Astrocyte (in vitro differentiated cells and primary cell): ENCODE data around the gene LIPG. TPM values are rescaled to one million over a fixed set of nuclear protein-coding genes. Genes with fewer than 3 reads are reported as not detected.

Experiments
- DNase-seq: peaks from one replicate; pipeline ENCODE4 v3.0.0-alpha.2; 2010; ENCODE audit warnings: low read depth
- FAIRE-seq: peaks from 2 replicates; lab custom pipeline; 2011; peaks lifted over from hg19 to GRCh38; lab: Jason Lieb, UNC
- H2AFZ ChIP-seq: 2 replicates; pipeline ENCODE4 v1.6.0; 2012; ENCODE audit warnings: low read depth, low read length, inconsistent platforms
- H3K27ac ChIP-seq: 2 replicates; pipeline ENCODE4 v1.5.1; 2011; ENCODE audit warnings: low read depth, low read length, inconsistent platforms
- H3K27me3 ChIP-seq: 2 replicates; pipeline ENCODE4 v1.6.0; 2011; ENCODE audit warnings: low read length, inconsistent platforms; ENCODE audit not compliant: insufficient read depth
- H3K36me3 ChIP-seq: 2 replicates; pipeline ENCODE4 v1.5.1; 2011; ENCODE audit warnings: low read length, inconsistent platforms; ENCODE audit not compliant: insufficient read depth
- H3K4me1 ChIP-seq: 2 replicates; pipeline ENCODE4 v1.5.1; 2011; ENCODE audit warnings: low read length, inconsistent platforms; ENCODE audit not compliant: insufficient read depth
- H3K4me2 ChIP-seq: 2 replicates; pipeline ENCODE4 v1.6.0; 2012; ENCODE audit warnings: low read length, inconsistent platforms
- H3K4me3 ChIP-seq: 2 replicates; pipeline ENCODE4 v1.5.1; 2011; ENCODE audit warnings: low read depth, mild to moderate bottlenecking, low read length, inconsistent platforms; ENCODE audit not compliant: insufficient read depth
- H3K79me2 ChIP-seq: 2 replicates; pipeline ENCODE4 v1.6.0; 2012; ENCODE audit warnings: mild to moderate bottlenecking, low read length, inconsistent platforms; ENCODE audit not compliant: insufficient read depth
- H3K9ac ChIP-seq: 2 replicates; pipeline ENCODE4 v1.6.0; 2012; ENCODE audit warnings: mild to moderate bottlenecking, low read length, inconsistent platforms
- H3K9me3 ChIP-seq: 2 replicates; pipeline ENCODE4 v1.5.1; 2012; ENCODE audit warnings: low read depth, mild to moderate bottlenecking, low read length, inconsistent platforms; ENCODE audit not compliant: insufficient read depth
- H4K20me1 ChIP-seq: 2 replicates; pipeline ENCODE4 v1.6.0; 2012; ENCODE audit warnings: low read length, inconsistent platforms; ENCODE audit not compliant: insufficient read depth
- H3K27ac Mint-ChIP-seq: one replicate; pipeline ENCODE4 v1.8.0; 2021; ENCODE audit warnings: mild to moderate bottlenecking, mixed read lengths; ENCODE audit not compliant: unreplicated experiment
- H3K27me3 Mint-ChIP-seq: one replicate; pipeline ENCODE4 v1.8.0; 2021; ENCODE audit warnings: low read depth, mixed read lengths; ENCODE audit not compliant: unreplicated experiment
- H3K36me3 Mint-ChIP-seq: one replicate; pipeline ENCODE4 v1.8.0; 2021; ENCODE audit warnings: low read depth, mixed read lengths; ENCODE audit not compliant: unreplicated experiment
- H3K4me1 Mint-ChIP-seq: one replicate; pipeline ENCODE4 v1.8.0; 2021; ENCODE audit warnings: low read depth, mixed read lengths; ENCODE audit not compliant: unreplicated experiment
- H3K4me3 Mint-ChIP-seq: one replicate; pipeline ENCODE4 v1.8.0; 2021; ENCODE audit warnings: mild to moderate bottlenecking, moderate library complexity, mixed read lengths; ENCODE audit not compliant: unreplicated experiment
- H3K9me3 Mint-ChIP-seq: one replicate; pipeline ENCODE4 v1.8.0; 2021; ENCODE audit warnings: mild to moderate bottlenecking, mixed read lengths; ENCODE audit not compliant: unreplicated experiment
- EZH2 ChIP-seq: IDR thresholded peaks from 2 replicates; pipeline ENCODE4 v1.6.1; 2012; ENCODE audit warnings: mild to moderate bottlenecking, low read length, inconsistent platforms; ENCODE audit not compliant: insufficient read depth
- total RNA-seq: library from RNA; stranded (reverse); gene quantifications from 2 replicates; pipeline ENCODE4 v1.2.1, GENCODE V29; 2021
- TF ChIP-seq, protein P1 (sequence below): IDR thresholded peaks from 2 replicates; pipeline ENCODE4 v1.5.1; 2011; ENCODE audit warnings: low read depth, mild to moderate bottlenecking, inconsistent platforms, low read length, moderate library complexity; ENCODE audit not compliant: insufficient read depth

Gene LIPG
- total RNA-seq, 1 donor from 2014 or later, result 18.3 TPM

DNA sequence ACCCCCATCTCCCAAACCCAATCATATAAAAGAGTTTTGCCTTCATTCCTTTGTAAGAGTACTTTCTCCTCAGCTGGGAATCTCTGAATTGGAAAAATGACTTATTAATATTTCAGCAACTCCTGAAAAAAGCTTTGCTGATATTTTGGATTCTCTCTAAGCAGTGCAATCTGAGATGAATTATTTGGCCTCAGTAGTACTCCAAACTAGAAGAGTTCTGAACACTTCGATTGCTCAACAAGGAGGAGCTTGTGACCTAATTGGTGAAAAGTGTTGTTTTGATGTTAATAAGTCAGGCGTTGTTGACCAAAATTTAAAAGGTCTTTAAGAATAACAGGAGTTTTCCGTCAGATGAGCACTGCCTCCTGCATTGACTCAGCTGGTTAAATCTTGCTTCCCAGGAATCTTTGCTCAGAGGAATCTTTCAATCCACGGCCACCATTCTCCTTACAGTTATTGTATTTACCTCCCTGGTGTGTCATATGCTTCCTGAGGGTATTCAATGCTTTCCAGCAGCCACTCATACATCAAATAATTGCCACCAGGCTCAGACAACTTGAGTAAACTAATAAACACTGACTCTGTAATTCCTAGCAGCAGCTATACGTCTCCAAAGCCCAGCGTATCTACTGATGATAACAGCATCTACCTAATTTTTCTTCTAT is 24.5 kb upstream of the LIPG start:
- Mint-ChIP-seq H3K4me1 (no peaks in the 10 kb centered on the region), H3K27ac (no peak overlapping the region), H3K9me3 (no peaks in the 10 kb centered on the region), H3K36me3 (no peaks in the 10 kb centered on the region), H3K27me3 (peaks cover 3% of the 10 kb centered on the region), H3K4me3 (no peak overlapping the region)
- Histone ChIP-seq H3K9me3 (no peaks in the 10 kb centered on the region), H3K4me1 (no peaks in the 10 kb centered on the region), H3K27me3 (no peaks in the 10 kb centered on the region), H3K27ac (no peak overlapping the region), H2AFZ (peak overlapping the region; percentile 9), H3K9ac (no peak overlapping the region), H4K20me1 (no peaks in the 10 kb centered on the region), H3K4me3 (no peak overlapping the region), H3K36me3 (no peaks in the 10 kb centered on the region), H3K4me2 (no peak overlapping the region), H3K79me2 (no peaks in the 10 kb centered on the region)
- TF ChIP-seq, protein P1, sequence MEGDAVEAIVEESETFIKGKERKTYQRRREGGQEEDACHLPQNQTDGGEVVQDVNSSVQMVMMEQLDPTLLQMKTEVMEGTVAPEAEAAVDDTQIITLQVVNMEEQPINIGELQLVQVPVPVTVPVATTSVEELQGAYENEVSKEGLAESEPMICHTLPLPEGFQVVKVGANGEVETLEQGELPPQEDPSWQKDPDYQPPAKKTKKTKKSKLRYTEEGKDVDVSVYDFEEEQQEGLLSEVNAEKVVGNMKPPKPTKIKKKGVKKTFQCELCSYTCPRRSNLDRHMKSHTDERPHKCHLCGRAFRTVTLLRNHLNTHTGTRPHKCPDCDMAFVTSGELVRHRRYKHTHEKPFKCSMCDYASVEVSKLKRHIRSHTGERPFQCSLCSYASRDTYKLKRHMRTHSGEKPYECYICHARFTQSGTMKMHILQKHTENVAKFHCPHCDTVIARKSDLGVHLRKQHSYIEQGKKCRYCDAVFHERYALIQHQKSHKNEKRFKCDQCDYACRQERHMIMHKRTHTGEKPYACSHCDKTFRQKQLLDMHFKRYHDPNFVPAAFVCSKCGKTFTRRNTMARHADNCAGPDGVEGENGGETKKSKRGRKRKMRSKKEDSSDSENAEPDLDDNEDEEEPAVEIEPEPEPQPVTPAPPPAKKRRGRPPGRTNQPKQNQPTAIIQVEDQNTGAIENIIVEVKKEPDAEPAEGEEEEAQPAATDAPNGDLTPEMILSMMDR, result no peak
- no peak for TF ChIP-seq EZH2
- FAIRE-seq, result no peak
- DNase-seq, result no peak

- H3K27ac ChIP-seq, result no peak overlapping the region
- peaks cover 3% of the 10 kb centered on the region for H3K27me3 Mint-ChIP-seq
- no peaks in the 10 kb centered on the region for H4K20me1 ChIP-seq
- H3K4me1 Mint-ChIP-seq, result peaks cover 16% of the 10 kb centered on the region
- H3K79me2 ChIP-seq, result no peaks in the 10 kb centered on the region
- H3K4me2 ChIP-seq, result no peak overlapping the region
- H2AFZ ChIP-seq, result no peak overlapping the region
- H3K9ac ChIP-seq, result no peak overlapping the region
- TF ChIP-seq EZH2, result no peak
- TF ChIP-seq, protein P1, result no peak
- H3K27me3 ChIP-seq, result no peaks in the 10 kb centered on the region
- no peak overlapping the region for H3K27ac Mint-ChIP-seq
- no peak overlapping the region for H3K4me3 Mint-ChIP-seq
- no peaks in the 10 kb centered on the region for H3K36me3 Mint-ChIP-seq
- H3K4me1 ChIP-seq, result peaks cover 7% of the 10 kb centered on the region
- H3K4me3 ChIP-seq, result no peak overlapping the region
- no peaks in the 10 kb centered on the region for H3K36me3 ChIP-seq
- H3K9me3 Mint-ChIP-seq, result no peaks in the 10 kb centered on the region
- no peak for DNase-seq
- no peak for FAIRE-seq
- no peaks in the 10 kb centered on the region for H3K9me3 ChIP-seq
These were observed 17.5 kb upstream of the LIPG start for GRCh38 chr18:49544362-49544761.

- TF ChIP-seq, protein P1, result no peak
- TF ChIP-seq EZH2, result no peak
- Histone ChIP-seq H3K36me3 (no peaks in the 10 kb centered on the region), H3K4me1 (peaks cover 7% of the 10 kb centered on the region), H3K9ac (no peak overlapping the region), H4K20me1 (no peaks in the 10 kb centered on the region), H3K4me3 (no peak overlapping the region), H3K27me3 (no peaks in the 10 kb centered on the region), H3K27ac (no peak overlapping the region), H3K79me2 (no peaks in the 10 kb centered on the region), H2AFZ (no peak overlapping the region), H3K4me2 (no peak overlapping the region), H3K9me3 (no peaks in the 10 kb centered on the region)
- Mint-ChIP-seq H3K9me3 (no peaks in the 10 kb centered on the region), H3K4me1 (peaks cover 16% of the 10 kb centered on the region), H3K36me3 (no peaks in the 10 kb centered on the region), H3K4me3 (no peak overlapping the region), H3K27me3 (no peaks in the 10 kb centered on the region), H3K27ac (no peak overlapping the region)
- no peak for DNase-seq
- FAIRE-seq, result no peak
These were observed 15.6 kb upstream of the LIPG start for GRCh38 chr18:49546278-49546677.
